Pancreas (tissue), 10 donors: ENCODE results near the gene TFCP2. TPM values are rescaled to one million over a fixed set of nuclear protein-coding genes. Genes with fewer than 3 reads are reported as not detected.

ENCODE experiments used
- ATAC-seq, 4 donors: fragments of 200-7000 bp; cut with Tn5 transposase; one replicate each; pipeline versions ENCODE4 v1.8.0 to v1.9.1; 2020; ENCODE audit warnings: mild to moderate bottlenecking in 4 of 4, moderate library complexity in 4 of 4
- DNase-seq, 6 donors: peaks; one replicate each; pipeline ENCODE4 v3.0.0-alpha.2; 2020
- FAIRE-seq: peaks from 2 replicates; lab custom pipeline; 2012; peaks lifted over from hg19 to GRCh38; lab: Jason Lieb, UNC
- H3K27ac ChIP-seq, 4 donors: fragments of 200-600 bp; sonication (generic); 1 replicate in 3 of 4; 2 replicates in 1 of 4; pipeline versions ENCODE4 v1.5.0 to v1.8.0; 2020
- H3K27me3 ChIP-seq, 4 donors: fragments of 200-600 bp; one replicate each; pipeline ENCODE4 v1.8.0; 2021
- H3K36me3 ChIP-seq, 3 donors: fragments of 200-600 bp; sonication (generic) in 1 of 3; one replicate each; pipeline versions ENCODE4 v1.5.0 to v1.8.0; 2020 to 2021
- H3K4me1 ChIP-seq, 3 donors: fragments of 200-600 bp; one replicate each; pipeline ENCODE4 v1.8.0; 2021
- H3K4me3 ChIP-seq, 4 donors: fragments of 200-600 bp; sonication (generic) in 2 of 4; one replicate each; pipeline versions ENCODE4 v1.5.0 to v1.8.0; 2020 to 2021
- H3K9me3 ChIP-seq, 4 donors: fragments of 200-600 bp; one replicate each; pipeline ENCODE4 v1.8.0; 2021
- WGBS, 2 donors: extraction: QIAGEN DNeasy Blood & Tissue Kit; methylation state at CpG; one replicate each; pipeline ENCODE4 v1.1.7; 2013; 5-methylcytosine and 5-hydroxymethylcytosine counted together
- intact Hi-C, 3 donors: fragments of 100-400 bp; cut with DNase I; formaldehyde crosslinking; loops; one replicate each; pipeline versions ENCODE4 v1.11.1 to v1.14.2; 2022
- polyA plus RNA-seq, 2 donors: library from polyadenylated mRNA; stranded (reverse); fragments of 200-250 nt; gene quantifications; one replicate each; pipeline ENCODE4 v1.2.3, GENCODE V29; 2013
- total RNA-seq, 6 donors: library from RNA; stranded (reverse); fragmentation: NEBNext Ultra II Directional in 4 of 6; extraction: Animal tissue kit (Norgen Biotek cat#: 25700) in 4 of 6; gene quantifications; one replicate each; pipeline versions ENCODE4 v1.2.1 to v1.2.4, GENCODE V29; 2021 to 2023
- TF ChIP-seq, protein P1 (sequence below), 4 donors: fragments of 200-600 bp; sonication (generic) in 3 of 4; IDR thresholded peaks; one replicate each; pipeline versions ENCODE4 v1.5.0 to v1.8.0; 2021; ENCODE audit warnings: antibody characterized with exemption in 4 of 4
- donor health status: healthy with polysubstance abuse.
- donor health status: DM: no; HTN: no; CAD: no; lungs with moderate emphysema.
- donor health status: DM: no; HTN: no; CAD: no.
- donor health status: control.
- donor health status: control.
- donor health status: Bipolar disorder and iron deficiency.
- donor health status: DM: yes; HTN: yes; CAD: no.
- donor health status: DM: no; HTN: no; CAD: no.
- donor health status: DM: no; HTN: no; CAD: no.
- donor health status: DM: yes; HTN: yes; CAD: no.

Gene TFCP2
- total and polyA plus RNA-seq, 8 donors, result 6.7 to 15.3 (median 9.1) TPM

DNA sequence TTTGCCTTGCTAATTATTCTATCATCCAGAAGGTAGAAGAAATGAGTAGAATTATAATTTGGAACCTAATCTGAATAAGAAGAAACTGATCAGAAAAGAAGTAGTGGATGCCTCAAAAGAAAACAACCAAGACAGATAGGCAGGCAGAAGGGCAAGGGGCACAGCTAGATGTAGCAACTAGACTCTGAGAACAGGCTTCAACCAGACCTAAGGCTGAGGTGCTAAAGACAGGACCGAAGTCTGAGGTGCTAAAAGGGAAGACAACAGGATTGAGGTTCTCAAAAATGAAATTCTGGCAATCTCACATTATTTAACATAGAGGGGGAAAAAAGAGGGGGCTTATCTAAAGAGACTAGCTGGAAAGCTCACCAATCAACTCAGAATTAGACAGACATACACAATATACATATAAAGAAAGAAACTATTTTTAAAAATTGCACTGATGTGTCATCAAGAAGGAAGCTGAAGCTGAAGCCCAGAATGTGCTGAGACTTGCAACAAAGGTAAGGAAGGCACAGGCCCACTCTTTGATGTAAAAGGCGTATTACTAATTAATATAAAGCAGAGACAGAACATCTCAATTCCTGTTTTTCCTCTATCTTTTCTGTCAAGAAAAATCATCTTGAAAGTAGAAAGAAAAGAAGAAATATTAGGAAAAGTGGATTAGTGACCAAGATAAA, 45.7 kb downstream of the TFCP2 start:
- Histone ChIP-seq H3K4me3 (no peak overlapping the region), H3K27ac (no peak overlapping the region), H3K9me3 (no peaks in the 10 kb centered on the region), H3K27me3 (no peaks in the 10 kb centered on the region), H3K36me3 (no peaks in the 10 kb centered on the region), H3K4me1 (no peaks in the 10 kb centered on the region)
- DNase-seq (no peak), ATAC-seq (no peak), FAIRE-seq (no peak)
- TF ChIP-seq, protein P1, sequence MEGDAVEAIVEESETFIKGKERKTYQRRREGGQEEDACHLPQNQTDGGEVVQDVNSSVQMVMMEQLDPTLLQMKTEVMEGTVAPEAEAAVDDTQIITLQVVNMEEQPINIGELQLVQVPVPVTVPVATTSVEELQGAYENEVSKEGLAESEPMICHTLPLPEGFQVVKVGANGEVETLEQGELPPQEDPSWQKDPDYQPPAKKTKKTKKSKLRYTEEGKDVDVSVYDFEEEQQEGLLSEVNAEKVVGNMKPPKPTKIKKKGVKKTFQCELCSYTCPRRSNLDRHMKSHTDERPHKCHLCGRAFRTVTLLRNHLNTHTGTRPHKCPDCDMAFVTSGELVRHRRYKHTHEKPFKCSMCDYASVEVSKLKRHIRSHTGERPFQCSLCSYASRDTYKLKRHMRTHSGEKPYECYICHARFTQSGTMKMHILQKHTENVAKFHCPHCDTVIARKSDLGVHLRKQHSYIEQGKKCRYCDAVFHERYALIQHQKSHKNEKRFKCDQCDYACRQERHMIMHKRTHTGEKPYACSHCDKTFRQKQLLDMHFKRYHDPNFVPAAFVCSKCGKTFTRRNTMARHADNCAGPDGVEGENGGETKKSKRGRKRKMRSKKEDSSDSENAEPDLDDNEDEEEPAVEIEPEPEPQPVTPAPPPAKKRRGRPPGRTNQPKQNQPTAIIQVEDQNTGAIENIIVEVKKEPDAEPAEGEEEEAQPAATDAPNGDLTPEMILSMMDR (IDR thresholded peaks at IDR 0.05), result no peak
- intact Hi-C loops, result no loop called here
- 96 to 100% methylated on average over 2 of the region's 2 CpGs for WGBS, 2 donors

DNA sequence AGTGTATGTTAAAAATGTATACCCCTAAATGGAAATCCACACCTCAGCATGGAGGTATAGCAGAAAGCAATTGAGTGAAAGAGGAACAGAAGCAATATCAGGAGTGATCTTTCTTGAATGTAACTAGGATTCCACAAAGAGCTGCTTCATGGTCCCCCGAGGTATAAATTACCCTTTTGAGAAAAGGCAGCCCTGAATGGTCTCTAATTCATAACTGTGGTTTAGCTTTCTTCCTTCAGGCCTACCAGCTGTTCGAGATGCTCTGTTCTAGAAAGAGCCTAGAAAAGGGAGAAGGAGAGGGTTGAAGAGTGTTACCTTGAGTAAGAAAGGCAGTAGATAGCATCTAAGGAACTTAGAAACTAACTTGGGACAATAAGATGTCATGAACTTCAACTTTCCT, 46.6 kb downstream of the TFCP2 start:
- no peak for FAIRE-seq
- no peak for DNase-seq
- TF ChIP-seq, protein P1 (IDR thresholded peaks at IDR 0.05), result no peak

DNA sequence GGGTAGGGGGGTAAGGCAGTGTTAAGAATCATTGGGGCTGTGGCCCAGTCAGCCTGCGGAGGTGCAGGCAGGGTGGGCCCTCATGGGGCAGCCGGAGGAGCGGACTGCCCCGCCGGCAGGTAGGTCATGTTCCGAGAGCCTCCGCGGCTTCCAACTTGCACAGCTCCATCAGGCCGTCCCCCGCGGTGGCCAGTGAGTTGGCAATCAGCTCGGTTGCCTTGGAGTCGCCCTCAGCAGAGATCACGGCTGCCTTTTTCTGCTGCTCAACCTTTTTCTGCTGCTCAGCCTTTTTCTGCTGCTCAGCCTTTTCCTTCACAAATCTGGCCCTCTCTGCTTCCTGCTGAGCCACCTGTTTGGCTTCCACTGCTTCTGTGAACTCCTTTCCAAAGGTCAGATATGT, 48.4 kb downstream of the TFCP2 start:
- FAIRE-seq (no peak), ATAC-seq (no peak), DNase-seq (no peak)
- Histone ChIP-seq H3K27me3 (no peaks in the 10 kb centered on the region), H3K9me3 (no peaks in the 10 kb centered on the region), H3K4me3 (no peak overlapping the region), H3K4me1 (no peaks in the 10 kb centered on the region), H3K27ac (no peak overlapping the region), H3K36me3 (no peaks in the 10 kb centered on the region)
- WGBS, 2 donors, result 92 to 96% methylated on average over 14 of the region's 14 CpGs
- intact Hi-C loops, result no loop called here
- TF ChIP-seq, protein P1 (IDR thresholded peaks at IDR 0.05), result no peak

More for the DNA sequence above, 46.6 kb downstream of the TFCP2 start:
- intact Hi-C loops, result no loop called here
- ATAC-seq, result no peak
- H3K27me3 ChIP-seq, result no peaks in the 10 kb centered on the region
- H3K27ac ChIP-seq, result no peak overlapping the region
- no peaks in the 10 kb centered on the region for H3K36me3 ChIP-seq
- no peaks in the 10 kb centered on the region for H3K9me3 ChIP-seq
- no peaks in the 10 kb centered on the region for H3K4me1 ChIP-seq
- H3K4me3 ChIP-seq, result no peak overlapping the region
- WGBS, 2 donors, result 91 to 93% methylated on average over 2 of the region's 2 CpGs

DNA sequence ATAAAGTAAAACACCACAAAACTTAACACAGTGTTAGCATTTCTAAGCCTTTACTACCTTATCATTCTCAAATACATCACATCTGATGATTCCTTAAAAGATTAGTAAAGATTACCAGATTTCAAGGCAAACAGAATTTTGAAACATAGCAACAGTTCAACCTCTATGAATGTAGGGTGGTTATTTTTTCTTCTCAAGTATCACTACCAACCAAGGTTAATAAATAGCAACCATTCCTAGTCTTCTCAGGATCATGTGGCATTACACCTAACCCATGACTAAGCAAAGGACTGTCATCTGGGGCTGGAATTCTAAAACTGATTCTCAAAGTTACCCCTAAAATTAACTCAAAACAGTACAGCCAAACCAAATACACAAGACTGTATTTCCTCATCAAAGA, 50.1 kb downstream of the TFCP2 start:
- Histone ChIP-seq H3K9me3 (no peaks in the 10 kb centered on the region), H3K4me1 (no peaks in the 10 kb centered on the region), H3K27ac (no peak overlapping the region), H3K4me3 (no peak overlapping the region), H3K36me3 (no peaks in the 10 kb centered on the region), H3K27me3 (no peaks in the 10 kb centered on the region)
- no peak for DNase-seq
- no peak for FAIRE-seq
- TF ChIP-seq, protein P1 (IDR thresholded peaks at IDR 0.05), result no peak
- ATAC-seq, result no peak
- intact Hi-C loops, result no loop called here

DNA sequence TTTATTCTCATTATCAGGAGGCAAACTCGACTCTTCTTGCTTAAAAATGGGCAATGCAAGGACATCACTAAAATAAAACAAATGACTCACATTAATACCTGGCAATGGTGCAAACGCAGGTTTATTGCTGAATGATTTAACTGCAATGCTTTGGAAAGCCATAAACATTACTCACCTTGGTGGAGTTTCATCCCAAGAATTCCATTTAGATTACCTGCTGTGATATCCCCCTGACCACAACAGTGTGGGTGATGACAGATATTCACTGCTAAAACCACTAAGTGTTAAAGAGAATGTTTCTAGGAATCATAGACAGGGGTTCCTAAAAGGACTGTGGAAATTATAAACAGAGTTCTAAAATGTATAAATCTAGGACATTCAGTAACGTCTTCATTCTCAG, 54.2 kb downstream of the TFCP2 start:
- intact Hi-C loops, result no loop called here
- ATAC-seq (peak in 1 of 4 donors; percentile 39), DNase-seq (no peak), FAIRE-seq (no peak)
- Histone ChIP-seq H3K27ac (no peak overlapping the region), H3K36me3 (peaks cover 0 to 8% (median 0%) of the 10 kb centered on the region in 3 donors), H3K4me1 (no peaks in the 10 kb centered on the region), H3K9me3 (no peaks in the 10 kb centered on the region), H3K4me3 (no peak overlapping the region), H3K27me3 (no peaks in the 10 kb centered on the region)
- TF ChIP-seq, protein P1 (IDR thresholded peaks at IDR 0.05), result no peak
- 75 to 80% methylated on average over 3 of the region's 3 CpGs for WGBS, 2 donors
